Activated naive CD4-positive, alpha-beta T cell treated with anti-CD3 and anti-CD28 coated beads for 36 hours (primary cell): ENCODE results near the gene HOXC10. TPM values are rescaled to one million over a fixed set of nuclear protein-coding genes. Genes with fewer than 3 reads are reported as not detected.

Source experiments
- CTCF ChIA-PET: fragments of 350-600 bp; sonication (Branson Sonifier 250); formaldehyde crosslinking; loops from one replicate; lab custom pipeline; 2021; ENCODE audit warnings: antibody characterized with exemption; lab: Charles Lee
- DNase-seq: peaks from one replicate; pipeline ENCODE4 v3.0.0-alpha.2; 2020
- H3K27ac Mint-ChIP-seq: one replicate; pipeline ENCODE4 v1.8.0; 2021; ENCODE audit warnings: mild to moderate bottlenecking, mixed read lengths
- H3K27me3 Mint-ChIP-seq: one replicate; pipeline ENCODE4 v1.8.0; 2021; ENCODE audit warnings: low read depth, mixed read lengths
- H3K36me3 Mint-ChIP-seq: one replicate; pipeline ENCODE4 v1.8.0; 2021; ENCODE audit warnings: low read depth, mixed read lengths
- H3K4me1 Mint-ChIP-seq: one replicate; pipeline ENCODE4 v1.8.0; 2021; ENCODE audit warnings: low read depth, mixed read lengths
- H3K4me3 Mint-ChIP-seq: one replicate; pipeline ENCODE4 v1.8.0; 2021; ENCODE audit warnings: mild to moderate bottlenecking, moderate library complexity, mixed read lengths
- H3K9me3 Mint-ChIP-seq: one replicate; pipeline ENCODE4 v1.8.0; 2021; ENCODE audit warnings: mixed read lengths
- intact Hi-C: fragments of 100-400 bp; cut with micrococcal nuclease; formaldehyde crosslinking; loops from one replicate; pipeline ENCODE4 v1.15.1; 2023
- total RNA-seq, 2 experiments: library from RNA; stranded (reverse); gene quantifications; one replicate each; pipeline ENCODE4 v1.2.3, GENCODE V29; 2021

Gene HOXC10
- total RNA-seq, 2 experiments from 2014 or later = not detected

DNA sequence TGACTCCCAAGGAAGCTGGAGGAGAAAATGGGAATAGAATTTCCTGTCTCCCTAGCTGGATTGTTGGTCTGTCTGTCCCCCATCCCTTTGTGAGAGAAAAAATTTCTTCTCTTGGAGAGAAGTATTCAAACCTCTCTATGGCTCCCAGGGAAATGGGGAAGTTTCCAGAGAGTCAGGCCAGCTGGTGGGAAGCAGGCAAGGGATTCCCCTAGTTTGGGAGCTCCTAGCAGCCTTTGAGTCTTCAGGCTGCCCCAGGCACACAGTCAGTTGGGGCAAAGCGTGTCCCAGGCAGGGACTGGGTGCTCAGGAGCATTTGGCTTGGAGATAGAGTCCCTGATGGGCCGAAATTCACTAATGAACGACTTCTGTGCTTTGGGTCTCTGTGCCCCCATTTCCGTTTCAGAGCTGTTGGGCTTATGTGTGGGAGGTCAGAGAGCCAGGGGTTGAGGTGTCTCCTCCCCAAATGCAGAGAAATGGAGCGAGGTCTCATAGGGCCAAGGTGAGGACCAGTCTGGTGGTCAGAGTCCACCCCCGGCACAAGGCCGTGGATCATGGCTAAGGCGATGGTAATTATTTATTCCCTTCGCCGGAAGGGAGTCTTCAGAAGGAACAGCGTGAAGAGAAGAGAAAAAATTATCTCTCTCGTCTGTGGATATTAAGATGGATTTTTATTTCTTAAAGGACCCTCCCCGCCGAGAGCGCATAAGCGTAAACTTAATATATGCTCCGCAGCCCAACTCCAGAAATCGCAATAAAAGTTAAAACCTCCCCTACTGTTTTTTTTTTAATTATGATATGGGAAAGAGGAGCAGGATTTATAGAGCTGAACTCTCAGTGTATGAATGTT is 8.4 kb downstream of the HOXC10 start:
- Mint-ChIP-seq H3K4me3 (no peak overlapping the region), H3K27ac (no peak overlapping the region), H3K4me1 (peaks cover 52% of the 10 kb centered on the region), H3K27me3 (peaks cover 81% of the 10 kb centered on the region), H3K9me3 (no peaks in the 10 kb centered on the region), H3K36me3 (peaks cover 2% of the 10 kb centered on the region)
- CTCF ChIA-PET = interaction anchor here (0.7 to 1.7 kb wide), 5 partner anchors 13 to 199 kb away, joined by 3 to 7 read pairs (median 4); partner anchors contain the start of genes HOXC5 and HOXC8
- intact Hi-C loops = no loop called here
- DNase-seq = no peak

DNA sequence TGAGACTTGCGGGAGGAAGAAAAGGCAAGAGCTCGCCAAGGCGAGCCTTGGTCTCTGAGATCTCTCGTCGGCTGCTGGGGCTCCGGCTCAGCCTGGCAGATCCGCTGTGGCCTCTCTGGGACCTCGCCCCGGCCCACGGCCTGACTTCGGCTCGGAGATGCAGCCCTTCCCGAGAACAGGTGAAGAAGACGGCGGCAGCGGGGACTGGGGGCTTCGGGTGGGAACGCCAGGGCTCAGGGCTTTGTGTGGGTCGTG is 9.0 kb downstream of the HOXC10 start:
- H3K4me3 Mint-ChIP-seq = no peak overlapping the region
- H3K4me1 Mint-ChIP-seq = peaks cover 50% of the 10 kb centered on the region

DNA sequence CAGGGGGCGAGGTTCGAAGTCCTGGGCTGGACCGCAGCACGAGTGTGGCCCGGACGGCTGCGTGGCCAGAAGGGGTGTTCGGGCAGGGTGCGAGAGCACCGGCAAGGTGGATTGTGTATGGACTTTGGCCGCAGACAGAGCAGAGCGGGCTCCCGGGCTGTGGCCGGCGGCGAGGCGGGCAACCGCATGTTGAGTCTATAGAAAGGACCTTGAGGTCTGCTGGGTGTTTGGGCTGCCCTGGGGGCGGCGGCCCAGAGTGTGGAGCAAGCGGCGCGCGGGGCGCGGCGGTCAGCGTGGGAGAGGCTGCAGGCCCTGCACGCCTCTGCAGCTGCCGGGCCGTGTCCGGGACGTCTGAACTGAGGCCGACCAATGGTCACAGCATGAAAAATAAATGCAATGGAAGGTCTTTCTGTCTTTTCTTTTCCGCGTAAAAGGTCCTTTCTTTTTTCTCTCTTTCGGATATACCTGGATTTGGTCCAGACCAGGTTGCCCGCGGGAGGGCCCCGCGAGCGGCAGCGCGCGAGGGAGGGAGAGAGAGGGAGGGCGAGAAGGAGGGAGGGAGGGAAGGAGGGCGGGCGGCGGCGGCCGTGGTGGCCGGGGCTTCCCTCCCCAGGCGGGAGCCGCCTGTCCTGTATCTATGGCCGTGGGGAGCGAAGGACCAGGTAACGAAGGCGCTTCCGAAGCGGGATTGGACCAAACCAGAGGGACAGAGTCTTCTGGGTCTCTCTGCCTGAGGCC is 9.5 kb downstream of the HOXC10 start:
- H3K27ac Mint-ChIP-seq = no peak overlapping the region
- CTCF ChIA-PET = interaction anchor here (0.7 to 1.1 kb wide), 2 partner anchors 12 to 38 kb away, joined by 3 read pairs; partner anchors contain the start of gene HOXC5
- intact Hi-C loops = loop anchor here (5.0 kb wide), 1 partner anchor 37 kb away; no protein-coding TSS in a partner anchor

More for the DNA sequence above, 9.0 kb downstream of the HOXC10 start:
- no peak overlapping the region for H3K27ac Mint-ChIP-seq
- H3K27me3 Mint-ChIP-seq = peaks cover 82% of the 10 kb centered on the region
- CTCF ChIA-PET = interaction anchor here (0.7 to 1.1 kb wide), 2 partner anchors 13 to 38 kb away, joined by 3 read pairs; partner anchors contain the start of gene HOXC5
- H3K9me3 Mint-ChIP-seq = no peaks in the 10 kb centered on the region
- H3K36me3 Mint-ChIP-seq = peaks cover 2% of the 10 kb centered on the region
- intact Hi-C loops = no loop called here
- no peak for DNase-seq

DNA sequence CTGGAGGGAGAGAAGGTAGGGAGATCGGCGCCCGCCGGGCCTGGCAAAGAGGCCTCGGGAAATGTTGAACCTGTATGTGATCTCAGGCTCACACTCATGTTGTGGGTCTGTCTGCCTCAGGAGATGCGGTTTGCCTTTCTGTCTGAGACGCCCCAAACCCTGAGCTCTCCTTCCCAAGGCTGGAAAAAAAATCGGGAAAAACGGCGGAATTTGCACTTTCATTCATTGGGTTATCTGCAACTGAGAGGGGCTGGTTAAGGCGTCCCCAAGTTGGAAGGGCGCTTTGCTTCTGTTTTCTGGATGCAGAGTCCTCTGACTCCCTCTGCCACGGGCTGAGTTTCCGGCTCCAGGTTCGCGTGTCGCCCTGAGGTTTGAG is 10.0 kb downstream of the HOXC10 start:
- peak overlapping the region; percentile 74 for H3K4me3 Mint-ChIP-seq

More for the DNA sequence above, 9.5 kb downstream of the HOXC10 start:
- H3K36me3 Mint-ChIP-seq = peaks cover 2% of the 10 kb centered on the region
- peak overlapping the region; percentile 74 for H3K4me3 Mint-ChIP-seq
- H3K27me3 Mint-ChIP-seq = peaks cover 82% of the 10 kb centered on the region
- H3K9me3 Mint-ChIP-seq = no peaks in the 10 kb centered on the region
- no peak for DNase-seq
- peaks cover 47% of the 10 kb centered on the region for H3K4me1 Mint-ChIP-seq

DNA sequence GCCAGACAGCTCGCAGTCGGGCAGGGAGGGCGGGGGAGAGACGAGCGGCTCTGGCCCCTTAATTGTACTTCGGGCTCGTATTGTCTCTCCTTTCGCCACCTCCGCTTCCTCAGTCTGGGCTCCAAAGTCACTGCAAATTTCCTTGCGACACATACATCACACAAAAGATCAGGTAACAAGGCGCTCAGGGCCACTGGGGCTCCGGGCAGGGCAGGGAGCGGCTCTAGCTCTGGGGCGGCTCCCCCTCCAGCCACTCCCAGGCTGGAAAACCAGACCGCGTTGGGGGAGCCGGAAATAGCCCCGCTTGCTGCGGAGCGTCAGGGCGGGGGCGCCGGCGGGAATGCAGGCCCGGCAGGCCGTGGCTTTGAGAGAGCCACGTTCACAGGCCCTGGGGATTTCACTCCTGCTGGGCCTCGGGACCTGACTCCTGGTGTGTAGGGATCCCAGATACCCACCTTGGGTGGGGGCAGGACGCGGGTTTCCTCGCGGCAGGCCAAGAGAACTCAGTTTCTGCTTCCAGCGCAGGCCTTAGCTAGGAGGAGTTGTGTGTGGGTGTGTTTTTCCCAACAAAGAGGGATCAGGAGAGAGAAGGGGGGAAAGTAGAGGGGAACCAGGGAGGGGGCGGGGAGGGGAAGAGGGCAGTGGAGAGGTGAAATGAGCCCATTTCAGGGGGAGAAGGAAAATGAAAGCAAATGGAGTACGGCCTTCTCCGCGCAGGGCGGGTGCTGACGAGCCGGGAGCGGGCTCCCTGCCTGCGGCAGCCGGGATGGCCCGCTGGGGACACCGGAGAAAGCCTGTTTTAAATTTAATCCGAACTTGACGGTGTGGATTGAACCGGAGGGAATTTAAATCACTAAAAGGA is 10.7 kb downstream of the HOXC10 start:
- intact Hi-C loops = loop anchor here (1.0 to 5.0 kb wide), 2 partner anchors 10 to 38 kb away; partner anchors contain the start of gene HOXC10
- DNase-seq = peak; percentile 36
- CTCF ChIA-PET = no interaction called here
- Mint-ChIP-seq H3K36me3 (peaks cover 2% of the 10 kb centered on the region), H3K9me3 (no peaks in the 10 kb centered on the region), H3K4me3 (peak overlapping the region; percentile 74), H3K27ac (no peak overlapping the region), H3K27me3 (peaks cover 79% of the 10 kb centered on the region), H3K4me1 (peaks cover 36% of the 10 kb centered on the region)

More for the DNA sequence above, 10.0 kb downstream of the HOXC10 start:
- H3K36me3 Mint-ChIP-seq = peaks cover 2% of the 10 kb centered on the region
- H3K4me1 Mint-ChIP-seq = peaks cover 42% of the 10 kb centered on the region
- CTCF ChIA-PET = no interaction called here
- H3K27me3 Mint-ChIP-seq = peaks cover 79% of the 10 kb centered on the region
- DNase-seq = peak; percentile 40
- intact Hi-C loops = loop anchor here (5.0 kb wide), 1 partner anchor 38 kb away; no protein-coding TSS in a partner anchor
- no peak overlapping the region for H3K27ac Mint-ChIP-seq
- H3K9me3 Mint-ChIP-seq = no peaks in the 10 kb centered on the region

DNA sequence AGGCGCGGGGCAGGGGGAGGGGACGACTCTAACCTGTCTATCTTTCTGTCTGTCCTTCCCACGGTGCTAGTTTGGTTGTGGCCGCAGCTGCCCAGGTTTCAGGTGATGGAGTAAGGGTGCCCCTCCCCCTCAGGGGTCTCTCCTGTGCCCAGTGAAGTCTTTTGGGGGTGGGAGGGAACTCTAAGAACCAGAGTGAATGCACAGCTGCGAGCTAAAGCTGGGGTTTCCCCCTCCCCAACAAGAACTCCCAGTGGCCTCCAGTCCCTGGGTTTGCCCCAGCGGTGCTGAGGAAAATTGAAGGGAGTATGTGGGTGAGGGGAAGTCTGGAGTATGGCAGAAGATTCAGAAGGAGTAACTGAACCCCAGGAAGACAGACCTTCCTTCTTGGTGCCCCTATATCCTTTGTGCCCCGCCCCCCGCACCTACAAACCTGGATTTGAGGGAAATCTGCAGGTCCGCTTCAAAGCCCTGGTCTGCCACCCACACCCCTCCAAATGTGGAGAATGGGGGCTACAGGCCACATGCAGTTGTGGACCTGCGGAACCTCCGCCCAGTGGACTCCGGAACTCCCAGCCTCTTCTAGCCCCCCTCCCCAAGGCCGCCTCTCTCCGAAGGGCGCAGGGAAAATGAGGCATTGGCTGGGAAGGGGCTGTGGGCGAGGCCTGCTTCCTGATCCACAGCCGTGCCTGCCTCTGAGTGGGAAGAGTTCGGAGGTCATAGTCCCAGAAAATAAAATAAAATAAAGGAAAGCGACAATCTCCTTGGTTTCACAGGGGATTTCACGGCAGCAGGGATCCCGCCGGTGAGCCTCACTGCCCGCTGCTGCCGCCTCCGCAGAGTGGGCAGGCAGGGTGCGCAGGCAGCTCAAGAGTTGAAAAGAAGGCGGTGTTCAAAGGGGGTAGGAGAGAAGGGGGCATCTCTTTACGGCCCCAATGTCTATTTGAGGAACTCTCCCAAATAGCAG is 11.6 kb downstream of the HOXC10 start:
- no peaks in the 10 kb centered on the region for H3K9me3 Mint-ChIP-seq
- CTCF ChIA-PET = interaction anchor here (0.5 to 1.7 kb wide), 4 partner anchors 10 to 336 kb away, joined by 3 to 5 read pairs (median 3); partner anchors contain the start of gene HOXC8

DNA sequence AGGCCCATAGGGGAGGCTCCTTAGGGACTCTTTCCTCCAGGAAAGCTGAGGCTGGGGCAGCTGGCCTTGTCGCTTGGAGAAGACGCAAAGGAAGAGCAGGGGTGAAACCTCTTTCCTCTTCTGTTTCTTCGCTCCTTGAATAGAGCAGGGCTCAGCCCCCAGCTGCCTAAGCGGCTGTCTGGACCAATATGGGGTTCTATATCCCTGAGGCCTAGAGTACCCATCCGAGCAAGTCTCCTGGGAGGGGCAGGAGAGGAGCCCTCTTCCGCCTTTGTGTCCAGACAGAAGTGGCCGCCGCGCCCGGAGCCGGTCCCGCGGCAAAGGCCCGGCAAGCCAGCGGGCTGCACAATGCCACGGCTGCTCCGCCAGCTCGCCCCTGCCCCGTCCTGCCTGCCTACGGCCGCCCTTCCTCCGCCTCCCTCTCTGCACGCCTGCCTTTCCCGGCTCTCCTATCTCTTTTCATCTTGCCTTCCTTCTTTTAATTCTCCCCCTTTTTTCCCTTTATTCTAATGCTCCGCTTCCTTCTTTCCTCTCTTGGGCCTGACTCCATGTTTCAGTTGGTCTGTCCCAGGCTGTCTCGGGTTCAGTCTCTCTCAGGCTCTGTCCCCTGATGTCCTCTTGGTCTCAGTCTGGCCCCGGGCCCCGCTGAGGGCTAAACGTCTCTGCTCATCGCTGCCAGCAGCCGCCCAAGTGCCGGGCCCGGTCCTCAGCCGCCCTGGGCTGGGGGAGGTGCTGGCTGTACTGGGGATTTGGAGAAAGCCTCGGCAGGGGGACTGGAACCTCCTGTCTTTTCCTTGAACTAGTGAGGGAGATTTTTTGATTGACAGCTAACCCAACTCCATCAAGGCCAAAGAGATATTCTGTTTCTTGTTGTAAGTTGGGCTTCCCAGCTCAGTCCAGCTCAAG is 12.5 kb downstream of the HOXC10 start:
- Mint-ChIP-seq H3K4me3 (no peak overlapping the region), H3K4me1 (peaks cover 37% of the 10 kb centered on the region), H3K27ac (no peak overlapping the region), H3K9me3 (no peaks in the 10 kb centered on the region), H3K27me3 (peaks cover 81% of the 10 kb centered on the region), H3K36me3 (peaks cover 2% of the 10 kb centered on the region)
- intact Hi-C loops = loop anchor here (5.0 kb wide), 1 partner anchor 40 kb away; no protein-coding TSS in a partner anchor
- DNase-seq = no peak
- CTCF ChIA-PET = interaction anchor here (0.5 to 1.7 kb wide), 9 partner anchors 9 to 433 kb away, joined by 3 to 5 read pairs (median 3); partner anchors contain the start of gene HOXC8

More for the DNA sequence above, 11.6 kb downstream of the HOXC10 start:
- Mint-ChIP-seq H3K36me3 (peaks cover 2% of the 10 kb centered on the region), H3K4me1 (peaks cover 36% of the 10 kb centered on the region), H3K27ac (no peak overlapping the region), H3K4me3 (peak overlapping the region; percentile 74), H3K27me3 (peaks cover 81% of the 10 kb centered on the region)
- intact Hi-C loops = loop anchor here (1.0 to 5.0 kb wide), 2 partner anchors 11 to 39 kb away; partner anchors contain the start of gene HOXC10
- peak; percentile 29 for DNase-seq

DNA sequence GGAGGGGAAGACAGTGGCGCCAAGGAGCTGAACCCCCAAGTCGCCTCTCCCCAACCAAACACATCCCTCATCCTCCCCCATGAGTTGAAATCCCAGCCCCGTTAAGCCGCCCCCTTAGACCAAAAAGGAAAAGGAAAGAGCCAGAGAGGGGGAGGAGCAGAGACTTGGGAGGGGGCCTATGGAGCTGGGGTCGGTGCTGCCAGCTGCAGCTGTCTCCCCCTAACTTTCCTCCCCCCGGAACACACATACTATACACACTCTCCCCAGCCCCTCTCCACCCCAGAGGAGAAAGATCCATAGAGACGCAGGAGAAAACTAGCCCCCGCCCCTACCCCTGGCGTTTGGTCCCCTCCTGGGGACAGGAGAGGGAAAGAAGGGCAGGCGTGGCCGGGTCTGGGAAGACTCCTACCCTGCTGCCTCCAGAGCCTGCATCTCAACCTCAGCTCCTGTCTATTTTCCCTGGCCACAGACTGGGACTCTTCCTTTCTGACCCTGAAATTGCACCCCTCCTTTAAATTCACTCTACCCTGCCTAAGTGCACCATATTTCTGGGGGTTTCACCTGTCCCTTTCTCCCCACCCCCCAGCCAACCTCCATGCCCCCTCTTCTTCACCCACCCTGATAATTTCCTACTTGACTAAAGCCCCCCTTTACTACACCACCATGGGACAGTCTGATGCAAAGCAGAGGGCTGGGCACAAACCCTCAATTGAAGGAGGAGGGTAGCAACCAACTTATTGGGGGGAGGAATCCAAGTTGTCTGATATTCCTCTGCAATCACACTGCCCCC is 13.4 kb downstream of the HOXC10 start:
- intact Hi-C loops = loop anchor here (5.0 kb wide), 1 partner anchor 41 kb away; no protein-coding TSS in a partner anchor
- DNase-seq = no peak
- Mint-ChIP-seq H3K36me3 (peaks cover 2% of the 10 kb centered on the region), H3K27me3 (peaks cover 82% of the 10 kb centered on the region), H3K27ac (no peak overlapping the region), H3K4me1 (peaks cover 39% of the 10 kb centered on the region), H3K4me3 (no peak overlapping the region), H3K9me3 (no peaks in the 10 kb centered on the region)
- CTCF ChIA-PET = interaction anchor here (0.5 to 1.7 kb wide), 7 partner anchors 10 to 432 kb away, joined by 3 to 10 read pairs (median 4); partner anchors contain the start of gene HOXC8

DNA sequence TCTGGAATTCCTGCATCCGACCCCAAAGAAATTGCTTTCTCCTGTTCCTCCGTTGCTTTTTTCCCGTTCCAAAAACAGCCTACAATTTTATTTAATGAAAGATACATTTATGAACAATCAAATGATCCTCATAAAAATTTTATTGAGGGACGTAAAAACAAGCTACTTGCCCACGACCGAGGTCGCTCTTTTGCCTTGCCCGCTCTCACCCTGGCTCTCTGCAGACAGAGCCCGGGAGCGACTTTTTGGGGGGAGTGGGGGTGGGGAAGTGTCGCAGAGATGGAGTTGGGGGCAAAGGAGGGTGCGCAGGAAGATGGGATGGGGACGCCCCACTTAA is 13.9 kb downstream of the HOXC10 start:
- no peak for DNase-seq
- H3K27ac Mint-ChIP-seq = no peak overlapping the region
- peaks cover 82% of the 10 kb centered on the region for H3K27me3 Mint-ChIP-seq
- H3K36me3 Mint-ChIP-seq = peaks cover 1% of the 10 kb centered on the region
- no peak overlapping the region for H3K4me3 Mint-ChIP-seq
- intact Hi-C loops = loop anchor here (5.0 kb wide), 1 partner anchor 42 kb away; no protein-coding TSS in a partner anchor
- peaks cover 37% of the 10 kb centered on the region for H3K4me1 Mint-ChIP-seq
- CTCF ChIA-PET = interaction anchor here (1.3 to 1.4 kb wide), 3 partner anchors 203 to 211 kb away, joined by 3 to 10 read pairs (median 4); no protein-coding TSS in a partner anchor
- H3K9me3 Mint-ChIP-seq = no peaks in the 10 kb centered on the region
